GM20000 (cell line): ENCODE measurements around the gene WDR73.
"Not testable (repeated sequence)": the region's sequence is repeated elsewhere in the genome, so short reads cannot be mapped to it uniquely, and the experiment has no call there.

Experiments
- DNase-seq: peaks from one replicate; pipeline ENCODE4 v3.0.0; 2012; ENCODE audit warnings: low spot score
- TF ChIP-seq, protein P1 (sequence below): IDR thresholded peaks from 2 replicates; pipeline ENCODE4 v1.5.1; 2012; ENCODE audit warnings: mild to moderate bottlenecking, control low read depth; ENCODE audit errors: extremely low read depth, missing control alignments

Gene WDR73

DNA sequence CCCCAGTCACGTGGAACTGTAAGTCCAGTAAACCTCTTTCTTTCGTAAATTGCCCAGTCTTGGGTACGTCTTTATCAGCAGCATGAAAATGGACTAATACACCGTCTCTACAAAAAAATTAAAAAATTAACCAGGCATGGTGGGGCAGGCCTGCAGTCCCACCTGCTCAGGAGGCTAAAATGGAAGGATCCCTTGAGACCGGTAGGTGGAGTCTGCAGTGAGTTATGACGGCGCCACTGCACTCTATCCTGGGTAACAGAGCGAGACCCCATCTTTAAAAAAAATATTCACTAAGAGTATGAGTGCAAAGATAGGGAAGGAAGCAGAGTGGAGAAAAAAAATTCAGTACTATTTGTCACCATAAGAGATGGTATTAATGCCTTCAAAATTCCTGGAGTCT is 36.3 kb upstream of the WDR73 start:
- no peak for DNase-seq
- TF ChIP-seq, protein P1, sequence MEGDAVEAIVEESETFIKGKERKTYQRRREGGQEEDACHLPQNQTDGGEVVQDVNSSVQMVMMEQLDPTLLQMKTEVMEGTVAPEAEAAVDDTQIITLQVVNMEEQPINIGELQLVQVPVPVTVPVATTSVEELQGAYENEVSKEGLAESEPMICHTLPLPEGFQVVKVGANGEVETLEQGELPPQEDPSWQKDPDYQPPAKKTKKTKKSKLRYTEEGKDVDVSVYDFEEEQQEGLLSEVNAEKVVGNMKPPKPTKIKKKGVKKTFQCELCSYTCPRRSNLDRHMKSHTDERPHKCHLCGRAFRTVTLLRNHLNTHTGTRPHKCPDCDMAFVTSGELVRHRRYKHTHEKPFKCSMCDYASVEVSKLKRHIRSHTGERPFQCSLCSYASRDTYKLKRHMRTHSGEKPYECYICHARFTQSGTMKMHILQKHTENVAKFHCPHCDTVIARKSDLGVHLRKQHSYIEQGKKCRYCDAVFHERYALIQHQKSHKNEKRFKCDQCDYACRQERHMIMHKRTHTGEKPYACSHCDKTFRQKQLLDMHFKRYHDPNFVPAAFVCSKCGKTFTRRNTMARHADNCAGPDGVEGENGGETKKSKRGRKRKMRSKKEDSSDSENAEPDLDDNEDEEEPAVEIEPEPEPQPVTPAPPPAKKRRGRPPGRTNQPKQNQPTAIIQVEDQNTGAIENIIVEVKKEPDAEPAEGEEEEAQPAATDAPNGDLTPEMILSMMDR, result no peak

DNA sequence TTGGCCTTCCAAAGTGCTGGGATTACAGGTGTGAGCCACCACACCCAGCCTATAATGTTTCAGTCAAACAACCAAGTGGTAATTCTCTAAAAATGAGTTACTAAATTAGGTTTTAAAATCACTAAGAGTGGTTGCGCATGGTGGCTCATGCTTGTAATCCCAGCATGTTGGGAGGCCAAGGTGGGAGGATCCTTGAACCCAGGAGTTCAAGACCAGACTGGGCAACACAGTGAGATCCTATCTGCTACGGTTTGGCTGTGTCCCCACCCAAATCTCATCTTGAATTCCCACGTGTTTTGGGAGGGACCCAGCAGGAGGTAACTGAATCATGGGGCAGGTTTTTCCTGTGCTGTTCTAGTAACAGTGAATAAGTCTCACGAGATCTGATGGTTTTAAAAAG is 35.8 kb upstream of the WDR73 start:
- no peak for DNase-seq
- TF ChIP-seq, protein P1, result no peak

DNA sequence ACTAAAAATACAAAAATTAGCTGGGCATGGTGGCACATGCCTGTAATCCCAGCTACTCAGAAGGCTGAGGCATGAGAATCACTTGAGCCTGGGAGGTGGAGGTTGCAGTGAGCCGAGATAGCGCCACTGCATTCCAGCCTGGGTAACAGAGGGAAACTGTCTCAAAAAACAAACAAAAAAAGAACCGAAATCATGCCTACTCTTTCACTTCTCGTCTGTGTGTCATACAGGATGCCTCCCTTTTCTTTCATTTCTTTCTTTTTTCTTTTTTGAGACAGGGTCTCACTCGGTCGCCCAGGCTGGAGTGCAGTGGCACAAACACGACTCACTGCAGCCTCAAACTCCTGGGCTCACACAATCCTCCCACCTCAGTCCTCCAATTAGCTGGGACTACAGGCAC is 32.4 kb upstream of the WDR73 start:
- not testable (repeated sequence) for DNase-seq

DNA sequence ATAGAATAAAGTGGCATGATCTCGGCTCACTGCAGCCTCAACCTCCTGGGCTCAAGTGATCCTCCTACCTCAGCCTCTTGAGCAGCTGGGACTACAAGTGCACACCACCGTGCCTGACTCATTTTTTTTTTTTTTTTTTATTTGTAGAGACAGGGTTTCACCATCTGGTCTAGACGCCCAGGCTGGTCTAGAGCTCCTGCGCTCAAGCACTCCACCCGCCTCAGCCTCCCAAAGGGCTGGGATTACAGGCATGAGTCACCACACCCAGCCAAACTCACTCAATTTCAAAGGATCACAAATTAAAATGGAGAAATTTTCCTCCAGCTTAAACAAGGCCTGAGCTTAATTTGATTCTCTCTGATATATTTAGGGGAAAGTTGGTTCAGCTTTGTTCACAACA is 31.2 kb upstream of the WDR73 start:
- DNase-seq, result no peak
- TF ChIP-seq, protein P1, result no peak

DNA sequence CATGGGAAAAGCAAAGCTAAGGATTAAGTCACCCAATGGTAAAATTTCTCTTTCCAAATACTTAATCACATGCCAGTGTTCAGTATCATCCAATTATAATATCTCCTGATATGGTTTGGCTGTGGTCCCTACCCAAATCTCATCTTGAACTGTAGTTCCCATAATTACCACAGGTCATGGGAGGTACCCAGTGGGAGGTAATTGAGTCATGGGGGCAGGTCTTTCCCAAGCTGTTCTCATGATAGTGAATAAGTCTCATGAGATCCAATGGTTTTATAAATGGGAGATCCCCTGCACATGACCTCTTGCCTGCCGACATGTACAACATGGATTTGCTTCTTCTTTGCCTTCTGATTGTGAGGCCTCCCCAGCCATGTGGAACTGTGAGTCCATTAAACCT is 30.0 kb upstream of the WDR73 start:
- DNase-seq, result no peak
- TF ChIP-seq, protein P1, result no peak

DNA sequence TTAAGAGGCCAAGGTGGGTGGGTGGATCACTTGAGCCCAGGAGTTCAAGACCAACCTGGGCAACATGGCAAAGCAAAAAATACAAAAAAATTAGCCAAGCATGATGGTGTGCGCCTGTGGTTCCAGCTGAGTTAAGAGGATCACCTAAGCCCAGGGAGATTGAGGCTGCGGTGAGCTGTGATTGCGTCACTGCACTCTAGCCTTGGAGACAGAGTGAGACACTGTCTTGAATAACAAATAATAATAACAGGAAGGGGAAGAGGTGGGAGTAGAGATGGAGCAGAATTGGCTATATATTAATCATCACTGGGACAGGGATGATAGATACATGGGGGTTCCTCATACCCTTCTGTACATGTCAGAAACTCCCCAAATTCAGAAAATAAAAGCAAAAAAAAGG is 27.7 kb upstream of the WDR73 start:
- TF ChIP-seq, protein P1, result no peak
- DNase-seq, result no peak

DNA sequence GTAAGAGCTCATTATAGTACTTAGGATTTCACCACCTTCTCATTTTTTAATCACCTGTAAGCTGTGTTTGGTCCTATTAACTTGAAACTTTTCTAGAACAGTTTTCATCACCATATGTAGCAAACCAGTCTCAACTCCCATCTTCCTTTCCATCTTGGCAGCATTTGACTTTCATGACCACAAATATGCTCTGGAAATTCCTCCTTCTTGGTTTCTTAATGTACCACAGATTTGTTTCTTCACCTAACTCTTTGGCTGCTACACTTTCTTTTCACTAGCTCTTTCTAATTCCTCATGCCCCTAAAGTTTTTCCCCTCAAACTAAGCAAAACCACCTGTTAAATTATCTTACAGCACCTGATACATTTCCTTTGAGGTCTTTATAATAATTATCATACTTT is 17.1 kb upstream of the WDR73 start:
- DNase-seq, result no peak
- TF ChIP-seq, protein P1, result no peak

DNA sequence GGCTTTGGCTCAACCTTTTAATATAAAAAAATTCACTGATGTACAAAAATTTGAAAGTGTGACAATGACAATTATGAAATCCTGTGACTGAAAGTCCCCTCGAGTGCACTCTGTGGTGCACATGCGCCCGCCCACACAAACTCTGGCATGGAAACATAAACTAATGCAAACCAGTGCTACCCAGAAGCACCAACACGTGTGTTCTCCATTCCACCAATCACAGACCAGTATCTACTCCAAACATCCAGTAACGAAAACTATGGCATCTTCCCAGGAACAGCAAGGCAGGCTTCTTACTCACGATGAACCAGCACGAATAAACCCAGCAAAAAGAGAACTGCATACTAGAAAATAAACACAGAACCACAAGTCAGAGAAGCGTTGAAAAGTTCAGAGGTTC is 15.6 kb upstream of the WDR73 start:
- no peak for DNase-seq
- TF ChIP-seq, protein P1, result no peak
